ENCODE measurements around the gene PARP6.
A peak's percentile ranks its signal among the peaks of the same experiment; 100 is the strongest.
"Not testable (repeated sequence)": the region's sequence is repeated elsewhere in the genome, so short reads cannot be mapped to it uniquely, and the experiment has no call there.

The PARP6 gene

DNA sequence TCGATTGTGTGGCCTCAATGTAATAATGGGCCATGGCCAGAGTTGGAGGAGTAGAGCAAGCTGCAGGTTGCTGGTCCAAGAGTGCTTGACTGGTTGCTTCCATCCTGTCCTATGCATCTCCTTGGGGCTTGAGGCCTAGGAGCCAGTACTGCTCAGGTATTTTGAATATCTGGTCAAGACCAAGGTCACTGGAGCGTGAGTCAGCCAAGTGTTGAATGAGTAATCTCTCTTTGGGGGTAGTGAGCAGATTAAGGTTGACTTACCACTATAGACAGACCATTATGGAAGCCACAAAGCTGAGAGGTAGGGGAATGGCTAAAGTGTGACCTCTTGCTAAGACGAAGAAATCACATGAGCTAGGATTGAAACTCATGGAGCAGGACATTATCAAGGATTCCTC is 9.4 kb upstream of the PARP6 start:
- DNase-seq (ENCODE audit: extremely low read depth in 1 of 2, low read depth in 1 of 2) = no peak

GRCh38 chr15:72280751-72281150 is 8.4 kb upstream of the PARP6 start:
- DNase-seq (ENCODE audit: extremely low read depth in 1 of 2, low read depth in 1 of 2) = no peak

GRCh38 chr15:72278737-72279136 is 6.4 kb upstream of the PARP6 start:
- no peak for DNase-seq (ENCODE audit: extremely low read depth in 1 of 2, low read depth in 1 of 2)

- no peak for DNase-seq (ENCODE audit: extremely low read depth in 1 of 2, low read depth in 1 of 2)
These were observed 4.0 kb upstream of the PARP6 start for GRCh38 chr15:72276326-72276700.

DNA sequence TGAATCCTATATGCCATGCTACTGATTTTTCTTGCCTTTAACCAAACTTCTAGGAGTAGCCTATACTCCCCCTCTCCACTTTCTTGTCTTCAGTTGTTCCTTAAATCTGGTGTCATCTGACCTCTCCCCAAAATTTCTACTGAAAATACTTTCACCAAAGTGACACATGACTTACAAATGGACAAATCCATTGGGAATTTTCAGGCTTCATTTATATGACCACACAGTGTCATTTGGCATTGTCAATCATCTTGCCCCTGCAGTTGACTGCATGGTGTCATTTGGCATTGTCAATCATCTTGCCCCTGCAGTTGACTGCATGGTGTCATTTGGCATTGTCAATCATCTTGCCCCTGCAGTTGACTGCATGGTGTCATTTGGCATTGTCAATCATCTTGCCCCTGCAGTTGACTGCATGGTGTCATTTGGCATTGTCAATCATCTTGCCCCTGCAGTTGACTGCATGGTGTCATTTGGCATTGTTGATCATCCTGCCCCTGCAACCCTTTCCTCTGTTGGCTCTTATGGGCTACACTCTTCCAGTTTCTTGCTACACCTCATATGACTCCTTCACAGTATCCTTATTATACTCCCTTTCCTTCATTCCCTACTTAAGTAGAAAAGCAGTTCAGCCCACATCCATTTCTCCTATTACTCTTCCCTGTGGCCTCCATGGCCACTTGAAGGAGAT is 3.4 kb upstream of the PARP6 start:
- DNase-seq (ENCODE audit: extremely low read depth in 1 of 2, low read depth in 1 of 2) = not testable (repeated sequence)

- DNase-seq (ENCODE audit: extremely low read depth in 1 of 2, low read depth in 1 of 2) = no peak
These were observed 621 bp upstream of the PARP6 start for GRCh38 chr15:72272997-72273352.

DNA sequence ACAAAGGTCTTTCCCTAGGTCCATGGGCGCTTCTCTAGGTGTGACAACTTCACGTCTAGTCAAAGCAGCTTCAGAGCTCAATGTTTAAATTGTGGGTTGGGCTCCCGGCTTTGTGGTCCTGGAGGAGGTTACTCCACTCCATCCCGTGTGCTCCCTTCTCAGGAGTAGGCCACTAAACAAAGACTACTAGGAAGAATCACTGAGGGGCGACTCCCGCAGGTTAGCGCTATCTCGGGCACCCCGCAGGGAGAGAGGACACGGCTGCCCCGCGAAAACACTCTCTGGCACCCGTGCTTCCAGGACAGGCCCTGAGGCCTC is 500 bp downstream of the PARP6 start:
- DNase-seq (ENCODE audit: extremely low read depth in 1 of 2, low read depth in 1 of 2) = no peak

GRCh38 chr15:72271221-72271620 is 1.1 kb downstream of the PARP6 start:
- DNase-seq (ENCODE audit: extremely low read depth in 1 of 2, low read depth in 1 of 2) = no peak

DNA sequence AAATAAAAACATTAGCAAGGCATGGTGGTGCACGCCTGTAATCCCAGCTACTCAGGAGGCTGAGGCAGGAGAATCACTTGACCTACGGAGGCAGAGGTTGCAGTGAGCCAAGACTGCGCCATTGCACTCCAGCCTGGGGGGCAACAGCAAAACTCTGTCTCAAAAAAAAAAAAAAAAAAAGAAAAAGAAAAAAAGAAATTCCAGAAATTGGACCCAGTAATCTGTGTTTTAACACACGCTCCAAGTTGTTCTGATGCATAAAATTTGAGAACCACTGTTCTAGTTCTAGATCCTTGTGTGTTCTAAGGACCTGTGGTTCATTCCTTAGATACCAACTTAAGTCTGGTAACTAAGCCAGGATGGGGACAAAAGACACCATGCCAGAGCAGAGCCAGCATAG is 2.6 kb downstream of the PARP6 start:
- no peak for DNase-seq (ENCODE audit: extremely low read depth in 1 of 2, low read depth in 1 of 2)

- no peak for DNase-seq (ENCODE audit: extremely low read depth in 1 of 2, low read depth in 1 of 2)
These were observed 7.3 kb downstream of the PARP6 start for GRCh38 chr15:72265031-72265430.

DNA sequence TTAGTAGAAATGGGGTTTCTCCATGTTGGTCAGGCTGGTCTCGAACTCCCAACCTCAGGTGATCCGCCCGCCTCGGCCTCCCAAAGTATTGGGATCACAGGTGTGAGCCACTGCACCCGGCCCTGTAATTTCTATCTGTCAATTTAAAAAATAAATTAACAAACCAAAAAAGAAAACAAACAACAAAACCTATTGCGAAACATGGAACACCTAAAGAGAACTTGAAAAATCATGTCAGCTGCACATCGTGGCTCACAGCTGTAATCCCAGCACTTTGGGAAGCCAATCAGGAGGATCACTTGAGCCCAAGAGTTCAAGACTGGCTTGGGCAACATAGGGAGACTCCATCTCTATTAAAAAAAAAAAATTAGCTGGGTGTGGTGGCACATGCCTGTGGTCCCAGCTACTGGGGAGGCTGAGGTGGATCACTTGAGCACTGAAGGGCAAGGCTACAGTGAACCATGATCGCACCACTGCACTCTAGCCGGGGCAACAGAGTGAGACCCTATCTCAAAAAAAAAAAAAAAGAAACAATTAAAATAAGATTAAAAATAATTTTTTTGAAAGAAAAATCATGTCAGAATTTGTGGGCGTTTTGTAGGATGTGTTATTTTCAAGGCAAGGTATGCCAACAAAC is 19.6 kb downstream of the PARP6 start:
- no peak for DNase-seq (ENCODE audit: extremely low read depth in 1 of 2, low read depth in 1 of 2)

- DNase-seq (ENCODE audit: extremely low read depth in 1 of 2, low read depth in 1 of 2) = no peak
These were observed 23.1 kb downstream of the PARP6 start for GRCh38 chr15:72249142-72249810.

GRCh38 chr15:72248514-72248913 is 23.8 kb downstream of the PARP6 start:
- DNase-seq (ENCODE audit: extremely low read depth in 1 of 2, low read depth in 1 of 2) = no peak

DNA sequence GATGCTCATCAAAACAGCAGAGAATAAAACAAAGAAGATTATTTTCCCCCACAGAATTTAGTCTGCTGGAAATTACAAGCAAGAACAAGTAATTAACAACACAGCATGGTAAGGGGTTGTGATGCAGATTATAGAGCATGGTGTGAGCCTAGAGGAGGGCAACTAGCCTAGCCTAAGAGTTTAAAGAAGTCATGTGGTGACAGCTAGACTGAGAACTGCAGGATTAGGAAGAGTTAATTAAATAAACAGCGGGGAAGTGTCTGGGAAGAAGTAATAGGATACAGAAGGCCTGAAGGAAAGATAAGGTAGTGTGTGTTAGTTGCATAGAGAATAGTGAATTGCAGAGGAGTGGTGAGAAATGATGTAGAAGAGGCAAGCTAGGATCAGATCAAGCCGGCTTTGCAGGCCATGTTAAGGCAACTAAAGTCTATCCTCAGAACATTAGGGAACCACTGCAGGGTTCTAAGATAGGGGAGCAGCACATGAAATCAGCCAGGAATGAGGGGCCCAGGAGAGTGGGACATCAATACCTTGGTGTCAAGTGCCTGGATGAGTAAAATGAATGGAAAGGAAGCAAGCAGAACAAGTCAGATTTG is 29.5 kb downstream of the PARP6 start:
- DNase-seq (ENCODE audit: extremely low read depth in 1 of 2, low read depth in 1 of 2) = no peak

DNA sequence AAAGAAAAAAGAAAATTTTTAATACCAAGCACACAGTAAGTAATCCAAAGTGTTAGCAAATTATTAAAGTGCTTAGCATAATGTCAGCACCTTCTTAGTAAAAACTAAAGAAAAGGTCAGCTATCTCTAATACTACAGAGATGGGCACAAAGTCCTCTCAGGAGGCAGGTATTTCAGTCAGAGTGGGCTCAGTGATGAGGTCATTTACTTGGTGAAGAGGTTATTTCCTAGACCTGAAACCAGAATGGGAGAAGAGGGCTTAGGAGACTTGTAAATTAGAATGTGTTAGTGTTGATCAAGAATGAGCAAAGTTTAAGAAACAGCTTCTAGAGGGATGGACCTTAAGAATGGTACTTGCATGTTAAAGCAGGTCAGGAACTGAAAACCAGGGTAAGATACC is 32.7 kb downstream of the PARP6 start:
- DNase-seq (ENCODE audit: extremely low read depth in 1 of 2, low read depth in 1 of 2) = no peak

GRCh38 chr15:72238586-72238985 is 33.8 kb downstream of the PARP6 start:
- DNase-seq (ENCODE audit: extremely low read depth in 1 of 2, low read depth in 1 of 2) = no peak

- no peak for DNase-seq (ENCODE audit: extremely low read depth in 1 of 2, low read depth in 1 of 2)
These were observed 34.5 kb downstream of the PARP6 start for GRCh38 chr15:72237853-72238224.

GRCh38 chr15:72237029-72237852 is 35.1 kb downstream of the PARP6 start:
- DNase-seq (ENCODE audit: extremely low read depth in 1 of 2, low read depth in 1 of 2) = peak; percentile 69 to 88

DNA sequence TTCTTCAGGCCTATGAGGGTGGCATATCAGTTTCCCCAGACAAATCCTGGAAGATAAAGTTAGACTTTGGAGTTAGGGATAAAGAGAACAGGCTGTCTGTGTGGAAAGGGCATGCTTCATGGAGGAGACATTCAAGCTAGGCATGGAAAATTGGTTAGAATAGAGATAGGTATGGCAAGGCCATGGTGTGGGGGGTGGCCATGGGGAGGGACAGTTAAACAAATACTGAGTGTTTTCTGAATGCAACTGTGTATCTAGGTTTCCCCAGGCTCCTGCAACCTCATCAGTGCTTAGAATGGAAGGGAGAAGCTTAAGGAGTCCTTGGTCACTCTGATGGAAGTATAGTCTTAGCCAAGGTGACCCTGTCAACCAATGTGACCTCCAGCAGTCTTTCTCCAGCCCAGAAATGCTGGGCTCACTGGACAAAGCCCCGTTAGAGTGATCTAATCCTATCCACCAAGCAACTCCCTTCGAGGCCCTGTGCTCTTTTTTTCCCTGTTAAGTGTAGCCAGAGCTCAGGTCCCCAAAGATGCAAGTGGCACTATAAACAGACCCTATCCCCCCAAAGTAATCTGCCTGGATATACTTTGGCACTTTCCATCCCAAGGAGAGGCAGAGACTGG is 35.9 kb downstream of the PARP6 start:
- no peak for DNase-seq (ENCODE audit: extremely low read depth in 1 of 2, low read depth in 1 of 2)

DNA sequence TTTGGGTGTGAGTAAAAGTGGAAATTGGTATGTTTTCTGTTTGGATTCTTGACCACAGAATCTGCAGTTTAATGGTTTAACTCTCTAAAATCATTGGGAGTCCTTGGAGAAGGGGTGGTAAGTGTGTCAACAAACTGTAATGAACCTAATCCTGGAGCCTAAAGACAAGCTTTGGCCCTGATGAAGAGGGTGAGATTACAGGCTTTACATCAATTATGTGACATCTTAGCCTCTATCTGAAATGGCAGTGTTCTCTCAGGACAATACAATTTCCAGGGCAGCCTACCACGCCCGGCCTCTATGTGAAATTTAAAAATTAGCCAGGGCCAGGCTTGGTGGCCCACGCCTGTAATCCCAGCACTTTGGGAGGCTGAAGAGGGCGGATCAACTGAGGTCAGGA is 37.1 kb downstream of the PARP6 start:
- no peak for DNase-seq (ENCODE audit: extremely low read depth in 1 of 2, low read depth in 1 of 2)

DNA sequence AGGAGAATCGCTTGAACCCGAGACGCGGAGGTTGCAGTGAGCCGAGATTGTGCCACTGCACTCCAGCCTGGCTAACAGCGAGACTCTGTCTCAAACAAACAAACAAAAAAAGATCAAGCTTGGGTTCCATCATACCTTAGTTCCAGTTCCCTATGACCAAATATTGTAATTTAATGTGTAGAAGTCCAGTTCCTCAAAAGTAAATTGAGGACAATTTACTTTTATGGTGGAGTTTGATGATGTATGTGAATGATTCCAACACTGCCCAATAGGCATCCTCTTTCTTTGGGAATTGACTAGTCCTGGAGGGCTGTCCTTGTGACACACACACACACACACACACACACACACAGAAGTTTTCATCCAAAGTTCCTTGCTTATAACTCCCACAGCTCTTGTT is 38.6 kb downstream of the PARP6 start:
- no peak for DNase-seq (ENCODE audit: extremely low read depth in 1 of 2, low read depth in 1 of 2)
